ENCODE data around the gene EPO. TPM values are rescaled to one million over a fixed set of nuclear protein-coding genes. Genes with fewer than 3 reads are reported as not detected.

The EPO gene
- total RNA-seq, 1 experiment from 2014 or later = 0.44 TPM

- H3K27ac ChIP-seq = no peak overlapping the region
- BruUV-seq (replicated peaks) = no TSS peak
- H3K27me3 ChIP-seq (ENCODE audit: insufficient read depth, low read depth) = peaks cover 17% of the 10 kb centered on the region
- intact Hi-C loops (cut with micrococcal nuclease; ENCODE audit: unreplicated experiment) = no loop called here
- no peak overlapping the region for H3K4me3 ChIP-seq
- H3K4me1 ChIP-seq (replicated peaks; ENCODE audit: insufficient read depth) = no peaks in the 10 kb centered on the region
- no peaks in the 10 kb centered on the region for H3K9me3 ChIP-seq (ENCODE audit: insufficient read depth, low read depth)
- no peak overlapping the region for H3K4me2 ChIP-seq
- TF ChIP-seq EZH2 (IDR thresholded peaks at IDR 0.05; ENCODE audit: low read depth) = no peak
- TF ChIP-seq CTCF (conservative IDR thresholded peaks at IDR 0.05) = no peak
- POLR2A ChIA-PET (ENCODE audit: unreplicated experiment) = no interaction called here
- CTCF ChIA-PET = no interaction called here
- no peaks in the 10 kb centered on the region for H3K9me2 ChIP-seq (ENCODE audit: insufficient read depth)
- H3F3A ChIP-seq (ENCODE audit: insufficient read depth, low read depth) = no peaks in the 10 kb centered on the region
- H3K79me2 ChIP-seq (ENCODE audit: low read depth) = no peaks in the 10 kb centered on the region
- H2AFZ ChIP-seq = no peak overlapping the region
- H4K20me1 ChIP-seq (ENCODE audit: insufficient read depth) = no peaks in the 10 kb centered on the region
- no peaks in the 10 kb centered on the region for H3K36me3 ChIP-seq (ENCODE audit: low read depth)
- no peak for DNase-seq
Observed at GRCh38 chr7:100739934-100740333, 19.7 kb downstream of the EPO start.

GRCh38 chr7:100744605-100745004 lies 24.3 kb downstream of the EPO start:
- Histone ChIP-seq H3K27ac (no peak overlapping the region), H3K27me3 (ENCODE audit: insufficient read depth, low read depth) (0 out of 2 replicates have a peak, but pooled peaks cover 2% of the 10 kb centered on the region), H3F3A (ENCODE audit: insufficient read depth, low read depth) (no peaks in the 10 kb centered on the region), H3K36me3 (ENCODE audit: low read depth) (no peaks in the 10 kb centered on the region), H3K79me2 (ENCODE audit: low read depth) (no peaks in the 10 kb centered on the region), H3K9me2 (ENCODE audit: insufficient read depth) (no peaks in the 10 kb centered on the region), H3K4me2 (no peak overlapping the region), H2AFZ (no peak overlapping the region), H3K4me3 (no peak overlapping the region), H3K9me3 (ENCODE audit: insufficient read depth, low read depth) (no peaks in the 10 kb centered on the region), H4K20me1 (ENCODE audit: insufficient read depth) (no peaks in the 10 kb centered on the region), H3K4me1 (replicated peaks; ENCODE audit: insufficient read depth) (no peaks in the 10 kb centered on the region)
- no peak for DNase-seq
- POLR2A ChIA-PET (ENCODE audit: unreplicated experiment) = no interaction called here
- CTCF ChIA-PET = interaction anchor here (0.7 kb wide), 1 partner anchor 120 kb away, joined by 4 read pairs; no protein-coding TSS in a partner anchor
- BruUV-seq (replicated peaks) = no TSS peak
- intact Hi-C loops (cut with micrococcal nuclease; ENCODE audit: unreplicated experiment) = no loop called here
- TF ChIP-seq EZH2 (IDR thresholded peaks at IDR 0.05; ENCODE audit: low read depth) (no peak), CTCF (conservative IDR thresholded peaks at IDR 0.05) (no peak)

- DNase-seq = no peak
- H3K27me3 ChIP-seq (ENCODE audit: insufficient read depth, low read depth) = peaks cover 3% of the 10 kb centered on the region; the same call in 1 of the 2 replicates
- H3K9me2 ChIP-seq (ENCODE audit: insufficient read depth) = no peaks in the 10 kb centered on the region
- no peak overlapping the region for H2AFZ ChIP-seq
- no peak overlapping the region for H3K27ac ChIP-seq
- H4K20me1 ChIP-seq (ENCODE audit: insufficient read depth) = no peaks in the 10 kb centered on the region
- no peak overlapping the region for H3K4me3 ChIP-seq
- H3K4me2 ChIP-seq = no peak overlapping the region
- H3K9me3 ChIP-seq (ENCODE audit: insufficient read depth, low read depth) = no peaks in the 10 kb centered on the region
- TF ChIP-seq EZH2 (IDR thresholded peaks at IDR 0.05; ENCODE audit: low read depth) (no peak), CTCF (conservative IDR thresholded peaks at IDR 0.05) (no peak)
- BruUV-seq (replicated peaks) = no TSS peak
- POLR2A ChIA-PET (ENCODE audit: unreplicated experiment) = interaction anchor here (0.6 kb wide), 1 partner anchor 20 kb away, joined by 16 read pairs; no protein-coding TSS in a partner anchor
- H3K36me3 ChIP-seq (ENCODE audit: low read depth) = no peaks in the 10 kb centered on the region
- intact Hi-C loops (cut with micrococcal nuclease; ENCODE audit: unreplicated experiment) = no loop called here
- no peaks in the 10 kb centered on the region for H3F3A ChIP-seq (ENCODE audit: insufficient read depth, low read depth)
- no peaks in the 10 kb centered on the region for H3K4me1 ChIP-seq (replicated peaks; ENCODE audit: insufficient read depth)
- H3K79me2 ChIP-seq (ENCODE audit: low read depth) = no peaks in the 10 kb centered on the region
- CTCF ChIA-PET = interaction anchor here (0.6 to 0.7 kb wide), 2 partner anchors 62 to 119 kb away, joined by 4 to 7 read pairs; no protein-coding TSS in a partner anchor
Observed at GRCh38 chr7:100745184-100745583, 24.9 kb downstream of the EPO start.
